Measurements from ENCODE around the gene JMJD6. TPM values are rescaled to one million over a fixed set of nuclear protein-coding genes. Genes with fewer than 3 reads are reported as not detected.
"Not testable (repeated sequence)": the region's sequence is repeated elsewhere in the genome, so short reads cannot be mapped to it uniquely, and the experiment has no call there.

Gene JMJD6
- total and polyA plus RNA-seq, 3 experiments from 2014 or later = 37.1 to 66.8 (median 62.7) TPM

DNA sequence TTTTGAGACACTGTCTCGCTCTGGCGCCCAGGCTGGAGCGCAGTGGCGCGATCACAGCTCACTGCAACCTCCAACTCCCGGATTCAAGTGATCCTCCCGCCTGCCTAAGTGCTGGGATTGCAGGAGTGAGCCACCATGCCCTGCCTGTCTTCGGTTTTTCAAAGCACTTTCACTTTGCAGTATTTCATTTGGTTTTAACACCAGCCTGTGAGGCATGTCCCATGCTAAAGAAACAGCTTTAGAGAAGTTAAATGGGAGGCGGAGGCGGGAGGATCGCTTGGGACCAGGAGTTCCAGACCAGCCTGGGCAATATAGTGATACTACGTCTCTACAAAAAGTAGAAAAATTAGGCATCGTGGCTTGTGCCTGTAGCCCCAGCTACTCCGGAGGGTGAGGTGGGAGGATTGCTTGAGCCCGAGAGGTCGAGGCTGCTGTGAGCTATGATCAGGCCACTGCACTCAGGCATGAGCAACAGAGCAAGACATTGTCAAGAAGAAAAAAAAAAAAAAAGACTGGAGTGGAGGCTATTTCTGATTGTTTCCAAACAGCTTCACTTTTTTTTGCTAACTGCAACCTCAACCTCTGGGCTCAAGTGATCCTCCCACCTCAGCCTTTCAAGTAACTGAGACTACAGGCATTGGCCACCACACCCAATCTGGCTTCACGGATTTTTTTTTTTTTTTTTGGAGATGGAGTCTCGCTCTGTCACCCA, 1.5 kb upstream of the JMJD6 start:
- H3K27me3 ChIP-seq (ENCODE audit: insufficient read depth, low read length, poor library complexity, severe bottlenecking) = no peaks in the 10 kb centered on the region
- Mint-ChIP-seq H3K27me3 (peaks cover 0 to 4% of the 10 kb centered on the region in 2 donors), H3K9me3 (no peaks in the 10 kb centered on the region), H3K4me3 (peak overlapping the region; percentile 93 to 100 (median 97)), H3K36me3 (peaks cover 4 to 75% (median 5%) of the 10 kb centered on the region in 3 donors), H3K27ac (peak overlapping the region; percentile 96 to 100 (median 99)), H3K4me1 (peaks cover 47 to 78% (median 62%) of the 10 kb centered on the region in 3 donors)
- peak in 2 of 5 donors; percentile 38 to 40 for DNase-seq
- peak overlapping the region; percentile 82 for H3K4me3 ChIP-seq (ENCODE audit: low read length)
- H3K9me3 ChIP-seq (ENCODE audit: low read length) = no peaks in the 10 kb centered on the region
- POLR2A ChIA-PET = interaction anchor here (0.6 to 6.0 kb wide), 12 partner anchors 9 to 375 kb away, joined by 3 to 112 read pairs (median 6); partner anchors contain the start of genes MFSD11 and SRSF2
- H3K27ac ChIP-seq (ENCODE audit: low read depth, low read length) = peak overlapping the region; percentile 93
- CTCF ChIA-PET = interaction anchor here (0.6 to 5.4 kb wide), 19 partner anchors 8 to 205 kb away, joined by 3 to 52 read pairs (median 4); partner anchors contain the start of genes MFSD11, MGAT5B and SRSF2
- peaks cover 63% of the 10 kb centered on the region for H3K4me1 ChIP-seq (ENCODE audit: insufficient read depth, low read length)
- peaks cover 31% of the 10 kb centered on the region for H3K36me3 ChIP-seq (ENCODE audit: insufficient read depth, low read length)

DNA sequence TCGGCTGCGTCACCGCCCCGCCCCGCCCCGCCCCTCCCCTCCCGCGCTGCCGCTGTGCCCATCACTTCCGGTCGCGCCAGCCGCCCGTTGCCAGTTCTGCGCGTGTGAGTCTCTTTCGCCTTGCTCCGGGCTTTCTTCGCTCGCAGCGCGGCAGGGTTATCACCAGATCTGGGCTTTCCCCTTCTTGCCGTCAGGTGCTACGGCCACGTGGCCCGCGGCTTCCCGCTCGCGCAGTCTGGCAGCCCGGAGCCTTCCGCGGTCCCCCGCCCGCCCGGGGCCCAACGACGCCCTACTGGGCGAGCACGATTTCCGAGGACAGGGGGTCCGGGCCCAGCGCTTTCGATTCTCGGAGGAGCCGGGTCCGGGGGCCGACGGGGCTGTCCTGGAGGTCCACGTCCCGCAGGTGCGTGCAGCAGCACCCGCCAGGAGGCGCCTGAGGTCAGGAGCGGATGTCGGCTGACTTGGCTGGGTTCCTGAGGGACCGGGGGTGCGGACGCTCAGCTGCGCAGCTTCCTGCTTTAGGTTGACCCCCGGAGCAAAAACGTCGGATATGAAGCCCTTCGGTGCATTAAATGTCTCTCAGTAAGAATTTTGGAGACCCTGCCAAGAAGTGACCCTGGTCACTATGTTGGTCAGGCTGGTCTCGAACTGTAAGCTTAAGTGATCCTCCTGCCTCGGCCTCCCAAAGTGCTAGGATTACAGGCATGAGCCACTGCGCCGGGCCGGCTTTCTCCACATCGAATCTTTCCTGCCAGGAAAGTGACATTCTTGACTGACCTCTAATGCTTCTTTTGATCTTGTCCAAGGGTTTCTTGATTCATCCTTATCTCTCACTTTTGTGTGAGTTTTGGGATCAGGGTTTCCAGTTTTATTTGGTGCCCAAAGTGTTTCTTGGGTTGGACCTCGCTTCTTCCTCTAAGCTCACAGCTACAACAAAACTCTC, 641 bp upstream of the JMJD6 start, which contains the start of gene METTL23:
METTL23 (plus strand) TSS at position 64 of the 943 bp plus-strand sequence. CDS start 2,872 bp downstream, outside the sequence.
- H3K4me3 ChIP-seq (ENCODE audit: low read length) = peak within 1 kb of the TSS; percentile 82
- POLR2A ChIA-PET = interaction anchor here (0.7 to 6.0 kb wide), 10 partner anchors 10 to 1211 kb away, joined by 3 to 112 read pairs (median 6); partner anchors contain the start of genes MFSD11, SRSF2 and TSEN54
- peaks cover 6 to 76% (median 8%) of the 10 kb centered on the region in 3 donors for H3K36me3 Mint-ChIP-seq
- H3K9me3 ChIP-seq (ENCODE audit: low read length) = no peaks in the 10 kb centered on the region
- CTCF ChIA-PET = interaction anchor here (0.6 to 5.4 kb wide), 19 partner anchors 9 to 204 kb away, joined by 3 to 52 read pairs (median 4); partner anchors contain the start of genes MFSD11, MGAT5B and SRSF2
- H3K27me3 Mint-ChIP-seq = peaks cover 0 to 4% of the 10 kb centered on the region in 2 donors
- DNase-seq = peak in 4 of 5 donors; percentile 89 to 97 (median 94)
- peaks cover 44 to 75% (median 59%) of the 10 kb centered on the region in 3 donors for H3K4me1 Mint-ChIP-seq
- peak within 1 kb of the TSS; percentile 93 for H3K27ac ChIP-seq (ENCODE audit: low read depth, low read length)
- peak within 1 kb of the TSS; percentile 96 to 100 (median 99) for H3K27ac Mint-ChIP-seq
- peak within 1 kb of the TSS; percentile 93 to 100 (median 97) for H3K4me3 Mint-ChIP-seq
- H3K4me1 ChIP-seq (ENCODE audit: insufficient read depth, low read length) = peaks cover 55% of the 10 kb centered on the region
- peaks cover 35% of the 10 kb centered on the region for H3K36me3 ChIP-seq (ENCODE audit: insufficient read depth, low read length)
- H3K9me3 Mint-ChIP-seq = no peaks in the 10 kb centered on the region
- no peaks in the 10 kb centered on the region for H3K27me3 ChIP-seq (ENCODE audit: insufficient read depth, low read length, poor library complexity, severe bottlenecking)

DNA sequence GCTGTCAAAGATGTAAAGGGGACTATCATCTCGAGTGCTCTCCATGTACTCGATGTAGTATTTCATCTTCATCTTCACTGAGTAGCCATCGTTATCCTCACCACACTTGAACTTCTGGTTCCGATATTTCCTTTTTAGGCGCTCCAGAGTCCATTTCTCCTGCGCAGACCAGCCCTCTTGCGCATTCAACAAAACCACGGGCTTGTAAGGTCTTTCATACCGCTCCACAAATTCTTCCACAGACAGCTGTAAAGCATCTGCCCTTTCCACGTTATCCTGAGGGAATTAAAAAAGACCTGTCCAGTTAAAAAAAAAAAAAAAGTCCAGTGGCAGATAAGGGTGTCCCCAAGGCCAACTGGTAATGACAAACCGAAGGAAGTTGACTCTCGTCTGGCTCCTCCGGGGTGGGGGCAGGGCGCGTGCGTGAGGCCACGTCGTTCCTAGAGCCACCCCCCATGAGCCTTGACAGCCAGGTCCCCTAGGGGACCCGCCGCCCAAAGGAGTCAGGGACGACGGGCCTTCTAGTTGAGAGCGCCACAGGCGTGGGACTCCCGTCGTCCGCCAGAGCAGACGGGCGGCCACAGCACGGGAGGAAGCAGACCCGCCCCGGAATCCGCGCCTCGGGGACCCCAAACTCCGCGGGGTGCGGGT, 701 bp downstream of the JMJD6 start:
- peaks cover 40% of the 10 kb centered on the region for H3K36me3 ChIP-seq (ENCODE audit: insufficient read depth, low read length)
- no peaks in the 10 kb centered on the region for H3K9me3 ChIP-seq (ENCODE audit: low read length)
- Mint-ChIP-seq H3K27me3 (peaks cover 0 to 4% of the 10 kb centered on the region in 2 donors), H3K4me1 (peaks cover 48 to 75% (median 59%) of the 10 kb centered on the region in 3 donors), H3K9me3 (no peaks in the 10 kb centered on the region), H3K36me3 (peaks cover 13 to 80% (median 16%) of the 10 kb centered on the region in 3 donors), H3K4me3 (peak overlapping the region; percentile 91 to 100 (median 95)), H3K27ac (peak overlapping the region; percentile 93 to 99 (median 98))
- ChIA-PET CTCF (interaction anchor here (1.0 to 5.4 kb wide), 4 partner anchors 10 to 102 kb away, joined by 3 to 52 read pairs (median 10); partner anchors contain the start of gene SRSF2), POLR2A (interaction anchor here (0.6 to 6.0 kb wide), 8 partner anchors 10 to 1397 kb away, joined by 3 to 112 read pairs (median 10); partner anchors contain the start of genes MFSD11, PRPSAP1 and SRSF2)
- peak; percentile 63 to 90 (median 69) for DNase-seq
- H3K27me3 ChIP-seq (ENCODE audit: insufficient read depth, low read length, poor library complexity, severe bottlenecking) = no peaks in the 10 kb centered on the region
- peak overlapping the region; percentile 93 for H3K27ac ChIP-seq (ENCODE audit: low read depth, low read length)
- peak overlapping the region; percentile 63 for H3K4me3 ChIP-seq (ENCODE audit: low read length)
- H3K4me1 ChIP-seq (ENCODE audit: insufficient read depth, low read length) = peaks cover 45% of the 10 kb centered on the region

DNA sequence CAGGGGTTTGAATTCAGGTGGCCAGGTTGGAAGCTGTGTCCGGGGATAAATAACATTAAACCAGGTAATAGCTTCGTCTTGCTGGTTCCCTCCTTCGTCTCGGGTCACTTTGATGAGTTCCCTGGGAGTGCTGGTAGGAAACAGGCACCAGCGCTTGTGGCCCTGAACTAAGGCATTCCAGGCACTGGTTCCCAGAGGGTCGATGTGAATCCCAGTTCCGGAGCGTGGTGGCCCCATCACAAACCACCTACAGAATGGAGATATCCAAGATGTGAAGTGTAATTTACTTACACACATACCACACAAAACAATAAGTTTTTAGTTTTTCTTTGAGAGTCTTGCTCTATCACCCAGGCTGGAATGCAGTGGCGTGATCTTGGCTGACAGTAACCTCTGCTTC, 2.6 kb downstream of the JMJD6 start:
- peaks cover 42 to 72% (median 50%) of the 10 kb centered on the region in 3 donors for H3K4me1 Mint-ChIP-seq
- no peak for DNase-seq
- H3K4me3 Mint-ChIP-seq = peak overlapping the region in 5 of 7 donors; percentile 5 to 95 (median 44)
- Histone ChIP-seq H3K27me3 (ENCODE audit: insufficient read depth, low read length, poor library complexity, severe bottlenecking) (no peaks in the 10 kb centered on the region), H3K4me3 (ENCODE audit: low read length) (no peak overlapping the region), H3K4me1 (ENCODE audit: insufficient read depth, low read length) (peaks cover 33% of the 10 kb centered on the region), H3K27ac (ENCODE audit: low read depth, low read length) (no peak overlapping the region), H3K36me3 (ENCODE audit: insufficient read depth, low read length) (peaks cover 51% of the 10 kb centered on the region), H3K9me3 (ENCODE audit: low read length) (no peaks in the 10 kb centered on the region)
- peak overlapping the region in 6 of 8 donors; percentile 46 to 98 (median 90) for H3K27ac Mint-ChIP-seq
- H3K9me3 Mint-ChIP-seq = no peaks in the 10 kb centered on the region
- H3K36me3 Mint-ChIP-seq = peaks cover 15 to 86% (median 20%) of the 10 kb centered on the region in 3 donors
- peaks cover 0 to 4% of the 10 kb centered on the region in 2 donors for H3K27me3 Mint-ChIP-seq
- ChIA-PET CTCF (interaction anchor here (1.0 to 5.4 kb wide), 2 partner anchors 8 to 42 kb away, joined by 3 to 52 read pairs; no protein-coding TSS in a partner anchor), POLR2A (no interaction called here)

DNA sequence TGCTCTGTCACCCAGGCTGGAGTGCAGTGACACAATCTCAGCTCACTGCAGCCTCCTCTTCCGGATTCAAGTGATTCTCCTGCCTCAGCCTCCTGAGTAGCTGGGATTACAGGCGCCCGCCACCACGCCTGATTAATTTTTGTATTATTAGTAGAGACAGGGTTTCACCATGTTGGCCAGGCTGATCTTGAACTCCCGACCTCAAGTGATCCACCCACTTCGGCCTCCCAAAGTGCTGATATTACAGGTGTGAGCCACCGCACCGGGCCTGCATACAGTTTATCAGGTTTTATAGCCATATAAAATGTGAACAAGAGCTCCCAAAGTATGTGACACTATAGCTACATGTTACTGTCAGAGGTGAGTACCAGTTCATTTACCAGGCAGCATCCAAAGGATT, 3.4 kb downstream of the JMJD6 start:
- not testable (repeated sequence) for H3K27me3 ChIP-seq (ENCODE audit: insufficient read depth, low read length, poor library complexity, severe bottlenecking); H3K9me3 ChIP-seq (ENCODE audit: low read length); H3K27ac ChIP-seq (ENCODE audit: low read depth, low read length); H3K27me3 Mint-ChIP-seq; DNase-seq; H3K9me3 Mint-ChIP-seq; H3K4me3 ChIP-seq (ENCODE audit: low read length)
- Mint-ChIP-seq H3K27ac (peak overlapping the region in 5 of 8 donors; percentile 43 to 96 (median 74)), H3K4me3 (peak overlapping the region in 5 of 7 donors; percentile 12 to 78 (median 41)), H3K36me3 (peaks cover 20 to 93% (median 22%) of the 10 kb centered on the region in 3 donors), H3K4me1 (peaks cover 42 to 72% (median 43%) of the 10 kb centered on the region in 3 donors)
- H3K36me3 ChIP-seq (ENCODE audit: insufficient read depth, low read length) = peaks cover 57% of the 10 kb centered on the region
- CTCF ChIA-PET = interaction anchor here (0.6 to 1.3 kb wide), 5 partner anchors 9 to 287 kb away, joined by 3 to 4 read pairs (median 3); no protein-coding TSS in a partner anchor
- POLR2A ChIA-PET = interaction anchor here (0.6 to 0.9 kb wide), 2 partner anchors 10 to 620 kb away, joined by 3 to 10 read pairs; no protein-coding TSS in a partner anchor
- H3K4me1 ChIP-seq (ENCODE audit: insufficient read depth, low read length) = peaks cover 28% of the 10 kb centered on the region

DNA sequence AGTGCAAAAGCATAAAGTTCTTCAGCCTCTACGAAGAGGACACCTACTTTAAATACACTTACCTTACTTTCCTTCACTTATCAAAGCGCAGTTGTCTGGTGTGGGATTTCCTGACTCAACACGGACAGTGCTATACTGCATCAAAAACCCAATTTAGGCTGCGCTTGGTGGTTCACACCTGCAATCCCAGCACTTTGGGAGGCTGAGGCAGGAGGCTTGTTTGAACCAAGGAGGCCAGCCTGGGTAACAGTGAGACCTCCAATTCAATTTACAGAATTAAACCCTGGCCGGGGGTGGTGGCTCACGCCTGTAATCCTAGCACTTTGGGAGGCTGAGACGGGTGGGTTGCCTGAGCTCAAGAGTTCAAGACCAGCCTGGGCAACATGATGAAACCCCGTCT, 4.1 kb downstream of the JMJD6 start:
- Histone ChIP-seq H3K4me1 (ENCODE audit: insufficient read depth, low read length) (peaks cover 25% of the 10 kb centered on the region), H3K36me3 (ENCODE audit: insufficient read depth, low read length) (peaks cover 59% of the 10 kb centered on the region), H3K9me3 (ENCODE audit: low read length) (no peaks in the 10 kb centered on the region), H3K27ac (ENCODE audit: low read depth, low read length) (no peak overlapping the region), H3K27me3 (ENCODE audit: insufficient read depth, low read length, poor library complexity, severe bottlenecking) (no peaks in the 10 kb centered on the region), H3K4me3 (ENCODE audit: low read length) (no peak overlapping the region)
- peak overlapping the region in 1 of 7 donors; percentile 43 for H3K4me3 Mint-ChIP-seq
- H3K27ac Mint-ChIP-seq = peak overlapping the region in 4 of 8 donors; percentile 30 to 96 (median 58)
- DNase-seq = no peak
- POLR2A ChIA-PET = no interaction called here
- CTCF ChIA-PET = interaction anchor here (1.1 to 1.3 kb wide), 2 partner anchors 8 to 13 kb away, joined by 3 to 4 read pairs; no protein-coding TSS in a partner anchor
- H3K4me1 Mint-ChIP-seq = peaks cover 37 to 68% (median 39%) of the 10 kb centered on the region in 3 donors
- H3K27me3 Mint-ChIP-seq = peaks cover 0 to 4% of the 10 kb centered on the region in 2 donors
- no peaks in the 10 kb centered on the region for H3K9me3 Mint-ChIP-seq
- H3K36me3 Mint-ChIP-seq = peaks cover 20 to 90% (median 22%) of the 10 kb centered on the region in 3 donors

Data from CD8-positive, alpha-beta memory T cell (primary cell).